GM13977 (cell line): ENCODE data around the gene FILIP1L.

ENCODE experiments used
- DNase-seq: peaks from one replicate; pipeline ENCODE4 v3.0.0; 2012; ENCODE audit warnings: low spot score
- in situ Hi-C: fragments of 300-500 bp; cut with MboI; formaldehyde crosslinking; loops from one replicate; pipeline ENCODE4 v1.12.0; 2022; ENCODE audit warnings: low sequenced_read_pairs, low pct_unique_long_range_greater_than_20kb, mixed read lengths, inconsistent platforms; ENCODE audit not compliant: unreplicated experiment
- TF ChIP-seq, protein P1 (sequence below): IDR thresholded peaks from 2 replicates; pipeline ENCODE4 v1.5.1; 2012; ENCODE audit warnings: mild to moderate bottlenecking, control low read depth; ENCODE audit not compliant: insufficient read depth; ENCODE audit errors: extremely low read depth, missing control alignments

FILIP1L gene

DNA sequence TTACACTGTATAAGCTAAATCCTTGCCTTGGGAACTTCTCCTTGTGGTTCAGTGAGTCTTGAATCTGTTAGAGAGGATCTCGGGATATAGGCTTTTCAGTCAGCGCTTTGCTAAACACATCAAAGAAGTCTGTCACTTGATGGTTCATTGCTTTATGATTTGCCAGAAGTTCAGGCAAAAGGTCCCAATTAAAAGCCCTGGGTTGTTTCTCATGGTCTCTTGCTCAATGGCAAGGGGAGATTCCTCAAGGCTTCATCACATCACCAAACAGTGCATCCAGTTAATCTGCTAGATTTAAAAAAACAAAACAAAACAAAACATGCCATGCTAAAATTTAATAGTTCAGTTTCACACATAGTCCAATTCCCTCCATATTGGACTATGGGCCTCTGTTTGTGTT is 114.8 kb downstream of the FILIP1L start:
- TF ChIP-seq, protein P1, sequence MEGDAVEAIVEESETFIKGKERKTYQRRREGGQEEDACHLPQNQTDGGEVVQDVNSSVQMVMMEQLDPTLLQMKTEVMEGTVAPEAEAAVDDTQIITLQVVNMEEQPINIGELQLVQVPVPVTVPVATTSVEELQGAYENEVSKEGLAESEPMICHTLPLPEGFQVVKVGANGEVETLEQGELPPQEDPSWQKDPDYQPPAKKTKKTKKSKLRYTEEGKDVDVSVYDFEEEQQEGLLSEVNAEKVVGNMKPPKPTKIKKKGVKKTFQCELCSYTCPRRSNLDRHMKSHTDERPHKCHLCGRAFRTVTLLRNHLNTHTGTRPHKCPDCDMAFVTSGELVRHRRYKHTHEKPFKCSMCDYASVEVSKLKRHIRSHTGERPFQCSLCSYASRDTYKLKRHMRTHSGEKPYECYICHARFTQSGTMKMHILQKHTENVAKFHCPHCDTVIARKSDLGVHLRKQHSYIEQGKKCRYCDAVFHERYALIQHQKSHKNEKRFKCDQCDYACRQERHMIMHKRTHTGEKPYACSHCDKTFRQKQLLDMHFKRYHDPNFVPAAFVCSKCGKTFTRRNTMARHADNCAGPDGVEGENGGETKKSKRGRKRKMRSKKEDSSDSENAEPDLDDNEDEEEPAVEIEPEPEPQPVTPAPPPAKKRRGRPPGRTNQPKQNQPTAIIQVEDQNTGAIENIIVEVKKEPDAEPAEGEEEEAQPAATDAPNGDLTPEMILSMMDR = no peak
- in situ Hi-C loops = no loop called here
- no peak for DNase-seq

DNA sequence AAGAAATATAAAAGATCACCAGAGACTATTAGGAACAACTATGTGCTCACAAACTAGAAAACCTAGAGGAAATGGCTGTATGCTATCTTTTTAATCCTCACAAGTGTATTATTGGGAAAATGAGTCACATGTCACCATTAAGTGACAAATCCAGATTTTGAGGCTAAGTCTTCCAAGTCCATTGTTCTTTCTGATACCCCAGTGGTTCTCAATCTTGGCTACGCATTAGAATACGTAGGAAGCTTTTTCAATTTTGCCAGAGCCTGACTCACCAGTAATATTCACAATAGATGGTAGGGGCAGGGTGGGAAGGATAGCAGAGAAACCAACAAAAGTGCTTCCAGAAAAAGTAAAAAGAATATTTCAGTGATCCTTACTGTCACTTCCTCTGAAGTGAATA is 117.0 kb downstream of the FILIP1L start:
- DNase-seq = no peak
- in situ Hi-C loops = no loop called here
- TF ChIP-seq, protein P1 = no peak

DNA sequence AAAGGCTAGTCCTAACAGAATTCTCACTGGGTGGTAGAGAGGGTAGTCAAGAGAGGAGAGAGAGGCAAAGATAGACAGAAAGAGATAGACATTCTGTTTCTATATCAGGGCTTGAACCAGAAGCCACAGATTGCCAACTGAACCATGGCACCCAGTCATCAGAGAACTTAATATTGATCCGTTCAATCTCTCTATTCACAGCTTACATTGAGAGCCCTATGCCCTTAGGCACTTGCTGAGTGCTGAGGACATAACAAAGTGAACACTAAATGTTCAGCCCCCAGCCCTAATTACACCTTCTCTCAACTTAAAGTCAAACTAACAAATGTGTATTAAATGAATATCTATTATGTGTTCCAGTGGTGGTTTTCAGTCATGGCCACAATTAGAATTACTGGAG is 124.1 kb downstream of the FILIP1L start:
- in situ Hi-C loops = no loop called here
- TF ChIP-seq, protein P1 = no peak

DNA sequence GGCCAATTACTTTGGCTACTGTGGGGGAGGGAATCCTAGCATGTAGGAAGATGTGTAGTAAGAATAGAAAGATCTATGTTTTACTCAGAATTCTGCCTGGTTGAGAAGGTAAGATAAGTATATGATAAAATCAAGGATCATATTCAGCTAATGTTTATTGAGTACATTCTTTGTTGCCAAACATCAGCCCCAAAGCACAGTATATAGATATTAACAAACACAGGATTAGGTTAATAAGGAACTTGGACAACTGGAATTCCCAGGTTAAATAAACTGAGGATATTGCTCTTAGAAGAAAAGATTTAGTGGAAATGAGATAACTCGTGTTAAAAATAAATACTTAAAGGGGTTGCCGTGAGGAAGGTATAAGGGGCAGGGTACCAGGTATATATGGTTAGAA is 129.6 kb downstream of the FILIP1L start:
- no peak for DNase-seq
- in situ Hi-C loops = no loop called here
- TF ChIP-seq, protein P1 = no peak

More for the DNA sequence above, 124.1 kb downstream of the FILIP1L start:
- DNase-seq = no peak

DNA sequence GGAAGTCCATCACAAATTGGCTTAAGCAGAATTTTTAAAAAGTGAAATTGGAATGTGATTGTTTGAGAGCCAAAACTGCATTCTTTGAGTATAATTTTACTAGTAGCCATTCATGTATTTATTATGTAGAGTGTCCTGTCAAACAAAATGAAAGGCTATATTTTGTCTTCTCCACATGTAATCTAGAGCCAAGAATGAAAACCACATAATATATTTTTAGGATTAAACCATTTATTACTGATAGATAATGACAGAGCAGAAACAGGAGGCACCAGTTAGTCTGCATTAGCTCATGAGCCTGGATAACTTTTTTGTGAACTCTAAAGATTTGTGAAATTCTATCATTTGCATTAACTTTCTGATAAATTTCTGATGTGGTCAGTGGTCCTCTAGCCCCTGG is 130.2 kb downstream of the FILIP1L start:
- no peak for DNase-seq

DNA sequence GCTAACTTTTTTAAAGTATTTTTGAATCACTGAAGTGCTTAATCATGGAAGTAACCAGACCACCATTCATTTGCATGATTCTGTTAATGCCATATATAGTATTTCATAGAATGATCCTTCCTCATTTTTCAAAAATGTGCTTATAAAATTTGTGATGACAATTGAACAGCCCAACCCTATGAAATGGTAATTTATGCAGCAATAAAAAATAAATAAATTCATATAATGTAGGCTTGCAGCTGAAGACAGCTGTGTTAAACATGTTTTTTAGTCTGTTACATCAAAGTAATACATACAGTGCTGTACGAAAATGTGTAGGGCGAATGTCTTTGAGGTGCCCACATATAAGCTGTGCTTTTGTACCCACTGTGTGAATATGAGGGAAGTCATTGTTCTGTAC is 131.7 kb downstream of the FILIP1L start:
- in situ Hi-C loops = no loop called here
- TF ChIP-seq, protein P1 = no peak
- no peak for DNase-seq

More for the DNA sequence above, 130.2 kb downstream of the FILIP1L start:
- in situ Hi-C loops = no loop called here
- TF ChIP-seq, protein P1 = no peak

DNA sequence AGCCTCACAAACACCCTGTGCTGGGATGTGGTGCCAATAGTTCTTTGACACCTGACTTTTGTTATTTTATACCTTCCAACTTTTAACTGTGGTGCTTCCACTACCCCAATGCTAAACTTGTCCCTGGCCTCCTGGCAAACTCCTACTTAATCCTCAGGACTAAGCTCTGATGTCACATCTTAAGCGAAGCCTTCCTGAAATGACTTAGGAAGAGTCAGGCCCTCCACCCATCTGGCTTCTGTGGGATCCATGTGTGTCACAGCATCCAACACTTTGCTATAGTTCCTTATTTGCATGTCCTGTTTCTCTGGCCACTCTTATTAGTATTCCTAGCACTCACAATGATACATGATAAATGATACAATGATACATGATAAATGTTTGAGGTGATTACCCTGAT is 133.2 kb downstream of the FILIP1L start:
- no peak for DNase-seq
- TF ChIP-seq, protein P1 = no peak
- in situ Hi-C loops = no loop called here
